ENCODE results near the gene CTU2. TPM values are rescaled to one million over a fixed set of nuclear protein-coding genes. Genes with fewer than 3 reads are reported as not detected.

Gene CTU2
- total and polyA plus RNA-seq, 2 of the 8 experiments (the other 6 are each of a cell fraction or from before 2014, with no cell fraction given), result 32.7 to 42.9 TPM

GRCh38 chr16:88754912-88755744 lies 48.8 kb downstream of the CTU2 start:
- no peak overlapping the region for H3K23ac ChIP-seq (ENCODE audit: insufficient read length)
- no peak overlapping the region for H3K27ac ChIP-seq (ENCODE audit: low read depth, low read length)
- H4K20me1 ChIP-seq (replicated peaks in 1 of 2; ENCODE audit: control insufficient read depth in 1 of 2, insufficient read depth in 2 of 2, low read length in 2 of 2), result peaks cover 0 to 2% of the 10 kb centered on the region in 2 experiments
- H2AK5ac ChIP-seq (ENCODE audit: low read depth, low read length), result no peak overlapping the region
- H3K79me2 ChIP-seq (ENCODE audit: control insufficient read depth in 1 of 2, insufficient read depth in 2 of 2, low read length in 2 of 2), result no peaks in the 10 kb centered on the region; a peak in 1 of 4 replicates
- no peaks in the 10 kb centered on the region for H3K23me2 ChIP-seq (ENCODE audit: low read depth, low read length)
- ChIA-PET POLR2A (ENCODE audit: partially characterized antibody) (interaction anchor here (1.0 to 2.9 kb wide), 4 partner anchors 10 to 55 kb away, joined by 3 to 13 read pairs (median 4); partner anchors contain the start of gene APRT), CTCF (ENCODE audit: partially characterized antibody) (interaction anchor here (0.6 to 25.0 kb wide), 14 partner anchors 8 to 412 kb away, joined by 3 to 251 read pairs (median 4); no protein-coding TSS in a partner anchor)
- peak overlapping the region; percentile 91 for H4K8ac ChIP-seq (ENCODE audit: extremely low read depth, insufficient read depth, low read length)
- no peak overlapping the region for H2BK120ac ChIP-seq (replicated peaks; ENCODE audit: low read depth, low read length)
- H3K56ac ChIP-seq (replicated peaks; ENCODE audit: insufficient read length, low read depth, low read length), result no peak overlapping the region
- H2BK15ac ChIP-seq (ENCODE audit: low read length), result peak overlapping the region; percentile 92; the same call in 1 of the 2 replicates
- no peak overlapping the region for H2AFZ ChIP-seq (ENCODE audit: low read length)
- no peaks in the 10 kb centered on the region for H3K9me3 ChIP-seq (ENCODE audit: insufficient read depth in 2 of 2, low read depth in 1 of 2, low read length in 1 of 2)
- no peak for FAIRE-seq
- H2BK12ac ChIP-seq (ENCODE audit: low read depth, low read length), result peak overlapping the region; percentile 50; the same call in 1 of the 2 replicates
- H3K18ac ChIP-seq (ENCODE audit: extremely low read depth, low read length), result no peak overlapping the region; the same call in 1 of the 2 replicates
- no peak for DNase-seq (ENCODE audit: low read depth in 1 of 2, low spot score in 2 of 2)
- H3K36me3 ChIP-seq (ENCODE audit: control insufficient read depth in 2 of 4, insufficient read depth in 4 of 4, low read length in 3 of 4), result no peaks in the 10 kb centered on the region
- H2BK5ac ChIP-seq (ENCODE audit: low read depth, low read length), result peak overlapping the region; percentile 18; the same call in 1 of the 2 replicates
- no peak overlapping the region for H2BK20ac ChIP-seq (ENCODE audit: low read length)
- H3K79me1 ChIP-seq (ENCODE audit: low read depth, low read length), result no peaks in the 10 kb centered on the region; the same call in 1 of the 2 replicates
- no peak overlapping the region for H3K4me2 ChIP-seq (ENCODE audit: insufficient read depth in 1 of 2, low read depth in 2 of 2, low read length in 2 of 2)
- H3K14ac ChIP-seq (ENCODE audit: insufficient read length), result no peak overlapping the region
- H3K9ac ChIP-seq (replicated peaks in 1 of 4; ENCODE audit: extremely low read depth in 1 of 4, low read depth in 3 of 4, low read length in 3 of 4), result no peak overlapping the region
- H4K91ac ChIP-seq (replicated peaks; ENCODE audit: insufficient read length, low read length), result no peak overlapping the region
- no peak overlapping the region for H4K5ac ChIP-seq (ENCODE audit: insufficient read length, low read depth, low read length)
- TF ChIP-seq HDAC2 (IDR thresholded peaks at IDR 0.05; ENCODE audit: borderline replicate concordance in 1 of 2, low read depth in 2 of 2, low read length in 2 of 2) (no peak), EGR1 (IDR thresholded peaks at IDR 0.05; ENCODE audit: borderline replicate concordance, low read depth, low read length) (0 out of 2 replicates have a peak, but pooled peaks have one; percentile 5)
- peaks cover 0 to 20% (median 7%) of the 10 kb centered on the region in 4 experiments; a peak in 4 of 7 replicates for H3K4me1 ChIP-seq (replicated peaks in 1 of 4; ENCODE audit: control insufficient read depth in 3 of 4, insufficient read depth in 4 of 4, low read length in 3 of 4)
- no peak overlapping the region for H3K4ac ChIP-seq (replicated peaks; ENCODE audit: insufficient read length, low read depth, low read length)
- WGBS, 2 experiments (ENCODE audit: extremely low coverage in 1 of 2, insufficient coverage in 1 of 2, insufficient read length in 1 of 2, insufficient replicate concordance in 2 of 2, low coverage in 1 of 2, low lambda C conversion rate in 2 of 2, missing lambda C conversion rate in 1 of 2), result 80% methylated on average over 34 of the region's 42 CpGs; no CpG with 5 or more reads in 1 of the 2 experiments
- no peak overlapping the region for H3K4me3 ChIP-seq (ENCODE audit: extremely low read depth in 1 of 4, insufficient read depth in 2 of 4, low read depth in 3 of 4, low read length in 4 of 4)
- H3K27me3 ChIP-seq (replicated peaks in 1 of 4; ENCODE audit: control insufficient read depth in 3 of 4, extremely low read depth in 1 of 4, insufficient read depth in 3 of 4, low read length in 3 of 4), result no peaks in the 10 kb centered on the region

Data from H1 (cell line).